Liver (tissue), 3 donors: ENCODE results near the gene NR1D2.
"Not testable (repeated sequence)": the region's sequence is repeated elsewhere in the genome, so short reads cannot be mapped to it uniquely, and the experiment has no call there.

ENCODE experiments used
- EGR1 ChIP-seq, 2 donors: IDR thresholded peaks; 2 replicates each; pipeline ENCODE4 v1.6.1; 2016 to 2018; ENCODE audit warnings: antibody characterized with exemption in 2 of 2, low read depth in 2 of 2
- FOXA1 ChIP-seq: IDR thresholded peaks from 2 replicates; pipeline ENCODE4 v1.6.1; 2016; ENCODE audit warnings: antibody characterized with exemption
- JUND ChIP-seq, 2 donors: IDR thresholded peaks; 2 replicates each; pipeline ENCODE4 v1.6.1; 2016; ENCODE audit warnings: antibody characterized with exemption in 2 of 2
- RAD21 ChIP-seq, 2 donors: IDR thresholded peaks; 2 replicates each; pipeline ENCODE4 v1.6.1; 2016; ENCODE audit warnings: antibody characterized with exemption in 2 of 2, mild to moderate bottlenecking in 2 of 2
- RXRA ChIP-seq, 2 donors: IDR thresholded peaks; 2 replicates each; pipeline ENCODE4 v1.6.1; 2017 to 2018; ENCODE audit warnings: antibody characterized with exemption in 2 of 2, mild to moderate bottlenecking in 1 of 2
- YY1 ChIP-seq: IDR thresholded peaks from 2 replicates; pipeline ENCODE4 v1.6.1; 2016; ENCODE audit warnings: antibody characterized with exemption, mild to moderate bottlenecking
- TF ChIP-seq, protein P1 (sequence below): fragments of 150-350 bp; IDR thresholded peaks from 2 replicates; pipeline ENCODE4 v1.5.1; 2017; ENCODE audit warnings: improper control_type of control experiment, low read depth, low read length; ENCODE audit not compliant: missing input control
- TF ChIP-seq, protein P2 (sequence below): IDR thresholded peaks from 2 replicates; pipeline ENCODE4 v1.6.1; 2016; ENCODE audit warnings: antibody characterized with exemption, mild to moderate bottlenecking
- TF ChIP-seq, protein P3 (sequence below): IDR thresholded peaks from 2 replicates; pipeline ENCODE4 v1.6.1; 2016; ENCODE audit warnings: antibody characterized with exemption
- TF ChIP-seq, protein P4 (sequence below): IDR thresholded peaks from 2 replicates; pipeline ENCODE4 v1.6.1; 2016; ENCODE audit warnings: antibody characterized with exemption
- donor health status: healthy.
- donor health status: healthy.

DNA sequence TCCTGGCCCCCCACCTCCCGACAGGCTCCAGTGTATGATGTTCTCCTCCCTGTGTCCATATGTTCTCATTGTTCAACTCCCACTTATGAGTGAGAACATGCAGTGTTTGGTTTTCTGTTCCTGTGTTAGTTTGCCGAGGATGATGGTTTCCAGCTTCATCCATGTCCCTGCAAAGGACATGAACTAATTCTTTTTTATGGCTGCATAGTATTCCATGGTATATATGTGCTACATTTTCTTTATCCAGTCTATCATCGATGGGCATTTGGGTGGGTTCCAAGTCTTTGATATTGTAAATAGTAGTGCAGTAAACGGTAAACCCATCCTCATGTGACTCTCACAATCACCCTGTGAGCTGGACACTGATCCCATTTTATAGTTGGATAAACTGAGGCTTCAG is 81.6 kb downstream of the NR1D2 start:
- not testable (repeated sequence) for TF ChIP-seq YY1; JUND (IDR thresholded peaks at IDR 0.05); RXRA (IDR thresholded peaks at IDR 0.05); FOXA1; RAD21 (IDR thresholded peaks at IDR 0.05); EGR1 (IDR thresholded peaks at IDR 0.05; ENCODE audit: low read depth in 2 of 2)
- TF ChIP-seq, protein P1, sequence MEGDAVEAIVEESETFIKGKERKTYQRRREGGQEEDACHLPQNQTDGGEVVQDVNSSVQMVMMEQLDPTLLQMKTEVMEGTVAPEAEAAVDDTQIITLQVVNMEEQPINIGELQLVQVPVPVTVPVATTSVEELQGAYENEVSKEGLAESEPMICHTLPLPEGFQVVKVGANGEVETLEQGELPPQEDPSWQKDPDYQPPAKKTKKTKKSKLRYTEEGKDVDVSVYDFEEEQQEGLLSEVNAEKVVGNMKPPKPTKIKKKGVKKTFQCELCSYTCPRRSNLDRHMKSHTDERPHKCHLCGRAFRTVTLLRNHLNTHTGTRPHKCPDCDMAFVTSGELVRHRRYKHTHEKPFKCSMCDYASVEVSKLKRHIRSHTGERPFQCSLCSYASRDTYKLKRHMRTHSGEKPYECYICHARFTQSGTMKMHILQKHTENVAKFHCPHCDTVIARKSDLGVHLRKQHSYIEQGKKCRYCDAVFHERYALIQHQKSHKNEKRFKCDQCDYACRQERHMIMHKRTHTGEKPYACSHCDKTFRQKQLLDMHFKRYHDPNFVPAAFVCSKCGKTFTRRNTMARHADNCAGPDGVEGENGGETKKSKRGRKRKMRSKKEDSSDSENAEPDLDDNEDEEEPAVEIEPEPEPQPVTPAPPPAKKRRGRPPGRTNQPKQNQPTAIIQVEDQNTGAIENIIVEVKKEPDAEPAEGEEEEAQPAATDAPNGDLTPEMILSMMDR: not testable (repeated sequence)
- TF ChIP-seq, protein P2, sequence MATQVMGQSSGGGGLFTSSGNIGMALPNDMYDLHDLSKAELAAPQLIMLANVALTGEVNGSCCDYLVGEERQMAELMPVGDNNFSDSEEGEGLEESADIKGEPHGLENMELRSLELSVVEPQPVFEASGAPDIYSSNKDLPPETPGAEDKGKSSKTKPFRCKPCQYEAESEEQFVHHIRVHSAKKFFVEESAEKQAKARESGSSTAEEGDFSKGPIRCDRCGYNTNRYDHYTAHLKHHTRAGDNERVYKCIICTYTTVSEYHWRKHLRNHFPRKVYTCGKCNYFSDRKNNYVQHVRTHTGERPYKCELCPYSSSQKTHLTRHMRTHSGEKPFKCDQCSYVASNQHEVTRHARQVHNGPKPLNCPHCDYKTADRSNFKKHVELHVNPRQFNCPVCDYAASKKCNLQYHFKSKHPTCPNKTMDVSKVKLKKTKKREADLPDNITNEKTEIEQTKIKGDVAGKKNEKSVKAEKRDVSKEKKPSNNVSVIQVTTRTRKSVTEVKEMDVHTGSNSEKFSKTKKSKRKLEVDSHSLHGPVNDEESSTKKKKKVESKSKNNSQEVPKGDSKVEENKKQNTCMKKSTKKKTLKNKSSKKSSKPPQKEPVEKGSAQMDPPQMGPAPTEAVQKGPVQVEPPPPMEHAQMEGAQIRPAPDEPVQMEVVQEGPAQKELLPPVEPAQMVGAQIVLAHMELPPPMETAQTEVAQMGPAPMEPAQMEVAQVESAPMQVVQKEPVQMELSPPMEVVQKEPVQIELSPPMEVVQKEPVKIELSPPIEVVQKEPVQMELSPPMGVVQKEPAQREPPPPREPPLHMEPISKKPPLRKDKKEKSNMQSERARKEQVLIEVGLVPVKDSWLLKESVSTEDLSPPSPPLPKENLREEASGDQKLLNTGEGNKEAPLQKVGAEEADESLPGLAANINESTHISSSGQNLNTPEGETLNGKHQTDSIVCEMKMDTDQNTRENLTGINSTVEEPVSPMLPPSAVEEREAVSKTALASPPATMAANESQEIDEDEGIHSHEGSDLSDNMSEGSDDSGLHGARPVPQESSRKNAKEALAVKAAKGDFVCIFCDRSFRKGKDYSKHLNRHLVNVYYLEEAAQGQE: not testable (repeated sequence)
- TF ChIP-seq, protein P3, sequence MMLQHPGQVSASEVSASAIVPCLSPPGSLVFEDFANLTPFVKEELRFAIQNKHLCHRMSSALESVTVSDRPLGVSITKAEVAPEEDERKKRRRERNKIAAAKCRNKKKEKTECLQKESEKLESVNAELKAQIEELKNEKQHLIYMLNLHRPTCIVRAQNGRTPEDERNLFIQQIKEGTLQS: not testable (repeated sequence)
- TF ChIP-seq, protein P4, sequence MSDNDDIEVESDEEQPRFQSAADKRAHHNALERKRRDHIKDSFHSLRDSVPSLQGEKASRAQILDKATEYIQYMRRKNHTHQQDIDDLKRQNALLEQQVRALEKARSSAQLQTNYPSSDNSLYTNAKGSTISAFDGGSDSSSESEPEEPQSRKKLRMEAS: not testable (repeated sequence)
